ENCODE measurements around the gene C6orf163. TPM values are rescaled to one million over a fixed set of nuclear protein-coding genes. Genes with fewer than 3 reads are reported as not detected.
A peak's percentile ranks its signal among the peaks of the same experiment; 100 is the strongest.

C6orf163 gene
- total and polyA plus RNA-seq, 10 of the 15 experiments (the other 5 are each of a cell fraction or from before 2014, with no cell fraction given) = 0.56 to 3.7 (median 1.2) TPM

DNA sequence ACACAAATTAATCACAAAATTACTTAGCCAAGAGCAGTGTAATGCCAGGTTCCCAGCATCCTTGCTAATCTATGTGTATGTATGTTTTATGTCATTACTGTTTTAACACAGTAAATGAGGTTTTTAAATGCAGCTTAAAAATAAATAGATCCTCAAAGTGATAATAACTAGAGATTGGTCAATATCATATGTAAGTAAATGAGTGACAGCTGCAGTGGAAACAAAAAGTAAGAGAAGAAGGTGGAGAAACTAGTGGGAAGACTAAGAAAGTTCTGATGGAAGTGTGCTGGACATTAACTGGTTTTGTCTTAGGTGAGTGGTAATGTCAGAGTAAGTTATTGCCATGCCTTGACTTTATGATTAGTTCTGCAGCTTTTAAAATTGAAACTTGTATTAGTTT is 13.7 kb upstream of the C6orf163 start:
- intact Hi-C loops (cut with micrococcal nuclease; ENCODE audit: unreplicated experiment) = no loop called here
- FAIRE-seq (no peak), DNase-seq (ENCODE audit: low read depth, low spot score) (no peak), ATAC-seq (no peak)
- Histone ChIP-seq H3K4me1 (ENCODE audit: control insufficient read depth, insufficient read depth, low read length) (no peaks in the 10 kb centered on the region), H3K9ac (ENCODE audit: control insufficient read depth, insufficient read depth, low read length) (no peak overlapping the region), H2AFZ (ENCODE audit: control insufficient read depth, low read depth, low read length) (no peak overlapping the region; the same call in 1 of the 2 replicates), H3K79me2 (ENCODE audit: control insufficient read depth, insufficient read depth, low read length) (no peaks in the 10 kb centered on the region), H3K27ac (ENCODE audit: control insufficient read depth, insufficient read depth) (no peak overlapping the region), H3K4me2 (ENCODE audit: control insufficient read depth, insufficient read depth) (no peak overlapping the region), H4K20me1 (ENCODE audit: control insufficient read depth, insufficient read depth) (no peaks in the 10 kb centered on the region), H3K4me3 (no peak overlapping the region), H3K36me3 (ENCODE audit: control insufficient read depth in 2 of 2, insufficient read depth in 2 of 2, low read length in 1 of 2) (no peaks in the 10 kb centered on the region), H3K9me3 (replicated peaks; ENCODE audit: control insufficient read depth, insufficient read depth, low read length) (no peaks in the 10 kb centered on the region), H3K27me3 (replicated peaks in 1 of 2; ENCODE audit: control insufficient read depth in 2 of 2, insufficient read depth in 2 of 2, low read length in 1 of 2) (no peaks in the 10 kb centered on the region)
- no TSS peak for BruUV-seq (replicated peaks)
- TF ChIP-seq ZZZ3 (IDR thresholded peaks at IDR 0.05; ENCODE audit: control insufficient read depth, insufficient read length, low read depth) (no peak), CHD4 (IDR thresholded peaks at IDR 0.05) (no peak)
- TF ChIP-seq, protein P1, sequence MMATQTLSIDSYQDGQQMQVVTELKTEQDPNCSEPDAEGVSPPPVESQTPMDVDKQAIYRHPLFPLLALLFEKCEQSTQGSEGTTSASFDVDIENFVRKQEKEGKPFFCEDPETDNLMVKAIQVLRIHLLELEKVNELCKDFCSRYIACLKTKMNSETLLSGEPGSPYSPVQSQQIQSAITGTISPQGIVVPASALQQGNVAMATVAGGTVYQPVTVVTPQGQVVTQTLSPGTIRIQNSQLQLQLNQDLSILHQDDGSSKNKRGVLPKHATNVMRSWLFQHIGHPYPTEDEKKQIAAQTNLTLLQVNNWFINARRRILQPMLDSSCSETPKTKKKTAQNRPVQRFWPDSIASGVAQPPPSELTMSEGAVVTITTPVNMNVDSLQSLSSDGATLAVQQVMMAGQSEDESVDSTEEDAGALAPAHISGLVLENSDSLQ (IDR thresholded peaks at IDR 0.05) = peak; percentile 63
- ChIA-PET SMC1A (ENCODE audit: uncharacterized antibody, unreplicated experiment) (interaction anchor here (1.1 to 1.4 kb wide), 3 partner anchors 39 to 169 kb away, joined by 3 to 4 read pairs (median 3); no protein-coding TSS in a partner anchor), CTCF (no interaction called here), POLR2A (no interaction called here), RAD21 (ENCODE audit: unreplicated experiment) (interaction anchor here (0.9 kb wide), 1 partner anchor 9 kb away, joined by 4 read pairs; no protein-coding TSS in a partner anchor)
- in situ Hi-C loops (cut with MboI) = no loop called here

DNA sequence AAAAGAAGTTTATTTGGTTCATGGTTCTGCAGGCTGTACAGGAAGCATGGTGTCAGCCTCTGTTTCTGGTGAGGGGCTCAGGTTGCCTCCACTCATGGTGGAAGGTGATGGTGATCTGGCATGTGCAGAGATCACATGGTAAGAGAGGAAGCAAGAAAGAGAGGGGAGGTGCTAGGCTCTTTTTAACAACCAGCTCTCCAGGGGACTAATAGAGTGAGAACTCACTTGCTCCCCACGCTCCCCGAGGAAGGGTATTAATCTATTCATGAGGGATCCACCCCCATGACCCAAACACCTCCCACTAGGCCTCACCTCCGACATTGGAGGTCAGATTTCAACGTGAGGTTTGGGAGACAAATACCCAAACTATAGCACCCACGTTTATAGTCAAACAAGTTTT is 11.6 kb upstream of the C6orf163 start:
- ATAC-seq (no peak), FAIRE-seq (no peak), DNase-seq (ENCODE audit: low read depth, low spot score) (no peak)
- Histone ChIP-seq H3K27ac (ENCODE audit: control insufficient read depth, insufficient read depth) (no peak overlapping the region), H3K4me1 (ENCODE audit: control insufficient read depth, insufficient read depth, low read length) (no peaks in the 10 kb centered on the region), H3K27me3 (replicated peaks in 1 of 2; ENCODE audit: control insufficient read depth in 2 of 2, insufficient read depth in 2 of 2, low read length in 1 of 2) (no peaks in the 10 kb centered on the region), H2AFZ (ENCODE audit: control insufficient read depth, low read depth, low read length) (no peak overlapping the region), H4K20me1 (ENCODE audit: control insufficient read depth, insufficient read depth) (no peaks in the 10 kb centered on the region), H3K9me3 (replicated peaks; ENCODE audit: control insufficient read depth, insufficient read depth, low read length) (no peaks in the 10 kb centered on the region), H3K36me3 (ENCODE audit: control insufficient read depth in 2 of 2, insufficient read depth in 2 of 2, low read length in 1 of 2) (no peaks in the 10 kb centered on the region; a peak in 1 of 4 replicates), H3K79me2 (ENCODE audit: control insufficient read depth, insufficient read depth, low read length) (no peaks in the 10 kb centered on the region), H3K9ac (ENCODE audit: control insufficient read depth, insufficient read depth, low read length) (no peak overlapping the region), H3K4me2 (ENCODE audit: control insufficient read depth, insufficient read depth) (no peak overlapping the region), H3K4me3 (no peak overlapping the region)
- ChIA-PET RAD21 (ENCODE audit: unreplicated experiment) (no interaction called here), CTCF (no interaction called here), POLR2A (no interaction called here), SMC1A (ENCODE audit: uncharacterized antibody, unreplicated experiment) (no interaction called here)
- in situ Hi-C loops (cut with MboI) (no loop called here), intact Hi-C loops (cut with micrococcal nuclease; ENCODE audit: unreplicated experiment) (no loop called here)
- no TSS peak for BruUV-seq (replicated peaks)
- WGBS (ENCODE audit: insufficient coverage, insufficient replicate concordance, low lambda C conversion rate, missing lambda C conversion rate) = 98% methylated on average over 5 of the region's 5 CpGs
- no peak for TF ChIP-seq POU2F2 (IDR thresholded peaks at IDR 0.05; ENCODE audit: borderline replicate concordance, low read depth, low read length)
- no peak for TF ChIP-seq IRF4 (IDR thresholded peaks at IDR 0.05; ENCODE audit: low read depth, low read length)
- TF ChIP-seq CBFB (IDR thresholded peaks at IDR 0.05; ENCODE audit: low read depth) = no peak
- TF ChIP-seq, protein P2, sequence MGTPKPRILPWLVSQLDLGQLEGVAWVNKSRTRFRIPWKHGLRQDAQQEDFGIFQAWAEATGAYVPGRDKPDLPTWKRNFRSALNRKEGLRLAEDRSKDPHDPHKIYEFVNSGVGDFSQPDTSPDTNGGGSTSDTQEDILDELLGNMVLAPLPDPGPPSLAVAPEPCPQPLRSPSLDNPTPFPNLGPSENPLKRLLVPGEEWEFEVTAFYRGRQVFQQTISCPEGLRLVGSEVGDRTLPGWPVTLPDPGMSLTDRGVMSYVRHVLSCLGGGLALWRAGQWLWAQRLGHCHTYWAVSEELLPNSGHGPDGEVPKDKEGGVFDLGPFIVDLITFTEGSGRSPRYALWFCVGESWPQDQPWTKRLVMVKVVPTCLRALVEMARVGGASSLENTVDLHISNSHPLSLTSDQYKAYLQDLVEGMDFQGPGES (IDR thresholded peaks at IDR 0.05) = no peak
- TF ChIP-seq ESRRA (IDR thresholded peaks at IDR 0.05; ENCODE audit: low read length) = no peak
- TF ChIP-seq, protein P3, sequence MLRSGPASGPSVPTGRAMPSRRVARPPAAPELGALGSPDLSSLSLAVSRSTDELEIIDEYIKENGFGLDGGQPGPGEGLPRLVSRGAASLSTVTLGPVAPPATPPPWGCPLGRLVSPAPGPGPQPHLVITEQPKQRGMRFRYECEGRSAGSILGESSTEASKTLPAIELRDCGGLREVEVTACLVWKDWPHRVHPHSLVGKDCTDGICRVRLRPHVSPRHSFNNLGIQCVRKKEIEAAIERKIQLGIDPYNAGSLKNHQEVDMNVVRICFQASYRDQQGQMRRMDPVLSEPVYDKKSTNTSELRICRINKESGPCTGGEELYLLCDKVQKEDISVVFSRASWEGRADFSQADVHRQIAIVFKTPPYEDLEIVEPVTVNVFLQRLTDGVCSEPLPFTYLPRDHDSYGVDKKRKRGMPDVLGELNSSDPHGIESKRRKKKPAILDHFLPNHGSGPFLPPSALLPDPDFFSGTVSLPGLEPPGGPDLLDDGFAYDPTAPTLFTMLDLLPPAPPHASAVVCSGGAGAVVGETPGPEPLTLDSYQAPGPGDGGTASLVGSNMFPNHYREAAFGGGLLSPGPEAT (IDR thresholded peaks at IDR 0.05; ENCODE audit: low read depth) = no peak
- no peak for TF ChIP-seq MEF2A (IDR thresholded peaks at IDR 0.05; ENCODE audit: insufficient read depth, low read depth, low read length)
- TF ChIP-seq, protein P4, sequence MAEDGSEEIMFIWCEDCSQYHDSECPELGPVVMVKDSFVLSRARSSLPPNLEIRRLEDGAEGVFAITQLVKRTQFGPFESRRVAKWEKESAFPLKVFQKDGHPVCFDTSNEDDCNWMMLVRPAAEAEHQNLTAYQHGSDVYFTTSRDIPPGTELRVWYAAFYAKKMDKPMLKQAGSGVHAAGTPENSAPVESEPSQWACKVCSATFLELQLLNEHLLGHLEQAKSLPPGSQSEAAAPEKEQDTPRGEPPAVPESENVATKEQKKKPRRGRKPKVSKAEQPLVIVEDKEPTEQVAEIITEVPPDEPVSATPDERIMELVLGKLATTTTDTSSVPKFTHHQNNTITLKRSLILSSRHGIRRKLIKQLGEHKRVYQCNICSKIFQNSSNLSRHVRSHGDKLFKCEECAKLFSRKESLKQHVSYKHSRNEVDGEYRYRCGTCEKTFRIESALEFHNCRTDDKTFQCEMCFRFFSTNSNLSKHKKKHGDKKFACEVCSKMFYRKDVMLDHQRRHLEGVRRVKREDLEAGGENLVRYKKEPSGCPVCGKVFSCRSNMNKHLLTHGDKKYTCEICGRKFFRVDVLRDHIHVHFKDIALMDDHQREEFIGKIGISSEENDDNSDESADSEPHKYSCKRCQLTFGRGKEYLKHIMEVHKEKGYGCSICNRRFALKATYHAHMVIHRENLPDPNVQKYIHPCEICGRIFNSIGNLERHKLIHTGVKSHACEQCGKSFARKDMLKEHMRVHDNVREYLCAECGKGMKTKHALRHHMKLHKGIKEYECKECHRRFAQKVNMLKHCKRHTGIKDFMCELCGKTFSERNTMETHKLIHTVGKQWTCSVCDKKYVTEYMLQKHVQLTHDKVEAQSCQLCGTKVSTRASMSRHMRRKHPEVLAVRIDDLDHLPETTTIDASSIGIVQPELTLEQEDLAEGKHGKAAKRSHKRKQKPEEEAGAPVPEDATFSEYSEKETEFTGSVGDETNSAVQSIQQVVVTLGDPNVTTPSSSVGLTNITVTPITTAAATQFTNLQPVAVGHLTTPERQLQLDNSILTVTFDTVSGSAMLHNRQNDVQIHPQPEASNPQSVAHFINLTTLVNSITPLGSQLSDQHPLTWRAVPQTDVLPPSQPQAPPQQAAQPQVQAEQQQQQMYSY (CRISPR knock-in tag; IDR thresholded peaks at IDR 0.05) = no peak
